ENCODE results near the gene KIRREL3.

- TF ChIP-seq CTCF (conservative IDR thresholded peaks at IDR 0.05) (no peak), ZFX (IDR thresholded peaks at IDR 0.05) (no peak)
These were observed 305.3 kb downstream of the KIRREL3 start for GRCh38 chr11:126695293-126695692.
